HG03558 (cell line): ENCODE data around the gene FYCO1.

Experiments
- ATAC-seq: cut with Tn5 transposase; IDR thresholded peaks from one replicate; pipeline ENCODE4 v1.9.1; 2021; ENCODE audit warnings: moderate number of reproducible peaks; ENCODE audit not compliant: unreplicated experiment; ENCODE audit errors: extremely low read depth

The FYCO1 gene

GRCh38 chr3:45966950-45967640, 28.5 kb downstream of the FYCO1 start:
- no peak for ATAC-seq

- no peak for ATAC-seq
Observed at GRCh38 chr3:45966371-45966791, 29.2 kb downstream of the FYCO1 start.

- ATAC-seq, result no peak
Observed at GRCh38 chr3:45965653-45966052, 30.0 kb downstream of the FYCO1 start.

- no peak for ATAC-seq
Observed at GRCh38 chr3:45965253-45965652, 30.4 kb downstream of the FYCO1 start.

- no peak for ATAC-seq
Observed at GRCh38 chr3:45964139-45964538, 31.5 kb downstream of the FYCO1 start.

- no peak for ATAC-seq
Observed at GRCh38 chr3:45962033-45962432, 33.6 kb downstream of the FYCO1 start.

- ATAC-seq, result no peak
Observed at GRCh38 chr3:45960289-45960688, 35.3 kb downstream of the FYCO1 start.

- no peak for ATAC-seq
Observed at GRCh38 chr3:45959201-45959600, 36.4 kb downstream of the FYCO1 start.

- ATAC-seq, result no peak
Observed at GRCh38 chr3:45958321-45958791, 37.3 kb downstream of the FYCO1 start.

- no peak for ATAC-seq
Observed at GRCh38 chr3:45957586-45957985, 38.0 kb downstream of the FYCO1 start.

GRCh38 chr3:45955706-45956105, 39.9 kb downstream of the FYCO1 start:
- no peak for ATAC-seq

- no peak for ATAC-seq
Observed at GRCh38 chr3:45955017-45955647, 40.5 kb downstream of the FYCO1 start.

GRCh38 chr3:45954306-45954705, 41.3 kb downstream of the FYCO1 start:
- ATAC-seq, result no peak

GRCh38 chr3:45953536-45953935, 42.1 kb downstream of the FYCO1 start:
- no peak for ATAC-seq

GRCh38 chr3:45952456-45952855, 43.2 kb downstream of the FYCO1 start:
- no peak for ATAC-seq

- no peak for ATAC-seq
Observed at GRCh38 chr3:45951946-45952345, 43.7 kb downstream of the FYCO1 start.

GRCh38 chr3:45950686-45951600, 44.7 kb downstream of the FYCO1 start:
- no peak for ATAC-seq

GRCh38 chr3:45950131-45950530, 45.5 kb downstream of the FYCO1 start:
- no peak for ATAC-seq

- no peak for ATAC-seq
Observed at GRCh38 chr3:45949432-45949831, 46.2 kb downstream of the FYCO1 start.

- ATAC-seq, result no peak
Observed at GRCh38 chr3:45948881-45949280, 46.7 kb downstream of the FYCO1 start.

GRCh38 chr3:45948311-45948781, 47.3 kb downstream of the FYCO1 start:
- no peak for ATAC-seq
